Measurements from ENCODE around the gene EPGN.
A peak's percentile ranks its signal among the peaks of the same experiment; 100 is the strongest.
"Not testable (repeated sequence)": the region's sequence is repeated elsewhere in the genome, so short reads cannot be mapped to it uniquely, and the experiment has no call there.

The EPGN gene

DNA sequence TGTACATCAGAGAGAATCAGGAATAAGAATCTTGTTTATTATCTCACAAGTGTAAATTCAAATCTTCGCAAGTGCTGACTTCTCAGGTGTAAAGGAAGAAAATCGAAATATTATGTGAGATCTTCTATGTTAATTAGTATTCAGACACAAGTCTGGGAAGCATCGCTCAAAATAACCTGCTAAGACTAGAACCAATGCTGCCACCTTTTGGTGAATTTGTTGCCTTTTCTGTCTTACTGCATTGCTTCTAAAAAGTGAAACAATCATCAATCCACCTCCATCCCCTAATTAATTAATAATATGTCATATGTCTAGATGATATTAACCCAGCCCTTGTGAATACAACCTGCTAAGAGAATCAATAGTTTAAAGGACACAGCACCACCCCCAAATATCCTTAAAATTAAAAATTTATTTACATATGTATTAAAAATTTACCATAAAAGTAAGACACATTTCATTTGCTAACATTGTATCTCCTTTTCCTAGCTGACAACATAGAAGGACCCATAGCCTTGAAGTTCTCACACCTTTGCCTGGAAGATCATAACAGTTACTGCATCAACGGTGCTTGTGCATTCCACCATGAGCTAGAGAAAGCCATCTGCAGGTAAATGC lies 3.5 kb downstream of the EPGN start:
- no peak for DNase-seq

DNA sequence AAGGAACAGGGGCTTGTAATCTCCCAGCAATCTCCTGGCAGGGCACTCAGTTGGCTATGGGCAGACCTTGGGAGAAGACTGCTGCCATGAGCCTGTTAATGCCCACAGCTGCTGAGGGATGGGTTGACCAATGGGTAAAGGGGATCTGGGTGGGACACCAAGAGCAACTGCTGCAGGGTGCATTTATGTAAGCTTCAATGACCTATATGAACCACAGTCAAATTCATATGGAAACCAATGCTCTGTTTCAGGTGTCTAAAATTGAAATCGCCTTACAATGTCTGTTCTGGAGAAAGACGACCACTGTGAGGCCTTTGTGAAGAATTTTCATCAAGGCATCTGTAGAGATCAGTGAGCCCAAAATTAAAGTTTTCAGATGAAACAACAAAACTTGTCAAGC lies 6.1 kb downstream of the EPGN start:
- DNase-seq = no peak

GRCh38 chr4:74314944-74315343 lies 6.7 kb downstream of the EPGN start:
- DNase-seq = no peak

DNA sequence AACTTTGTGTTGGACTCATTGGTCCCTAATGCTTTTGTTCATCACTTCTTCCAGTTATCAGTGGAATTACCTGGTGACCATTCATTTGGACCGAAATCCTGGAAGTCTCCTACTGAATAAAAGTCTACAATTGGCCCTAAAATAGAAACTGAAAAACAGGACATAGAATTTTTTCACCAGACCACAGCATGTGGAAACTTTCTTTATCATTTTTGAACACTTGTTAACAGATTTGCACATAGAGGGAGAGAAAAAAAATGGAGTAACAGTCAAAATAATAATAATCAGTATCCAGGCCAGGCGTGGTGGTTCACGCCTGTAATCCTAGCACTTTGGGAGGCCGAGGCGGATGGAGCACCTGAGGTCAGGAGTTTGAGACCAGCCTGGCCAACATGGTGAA lies 7.1 kb downstream of the EPGN start:
- DNase-seq = no peak

DNA sequence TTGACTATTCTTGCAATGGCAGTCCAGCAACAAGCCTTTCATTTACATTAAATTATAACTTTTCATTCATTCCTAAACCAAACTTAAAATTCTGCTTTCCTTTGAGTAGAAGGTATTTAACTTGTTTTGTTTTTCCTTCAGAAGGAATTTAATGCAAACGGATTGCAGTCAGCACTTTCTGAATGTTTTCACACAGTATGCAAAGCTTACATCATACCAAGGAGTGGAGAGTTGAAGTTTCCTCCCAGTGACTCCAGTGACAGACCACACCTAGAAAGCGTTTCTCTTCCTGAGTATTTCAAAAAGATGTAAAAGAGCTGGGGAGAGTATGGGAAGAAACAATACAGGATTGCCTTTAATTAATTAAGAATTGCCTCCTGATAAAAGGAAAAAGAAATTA lies 8.1 kb downstream of the EPGN start:
- DNase-seq = no peak

DNA sequence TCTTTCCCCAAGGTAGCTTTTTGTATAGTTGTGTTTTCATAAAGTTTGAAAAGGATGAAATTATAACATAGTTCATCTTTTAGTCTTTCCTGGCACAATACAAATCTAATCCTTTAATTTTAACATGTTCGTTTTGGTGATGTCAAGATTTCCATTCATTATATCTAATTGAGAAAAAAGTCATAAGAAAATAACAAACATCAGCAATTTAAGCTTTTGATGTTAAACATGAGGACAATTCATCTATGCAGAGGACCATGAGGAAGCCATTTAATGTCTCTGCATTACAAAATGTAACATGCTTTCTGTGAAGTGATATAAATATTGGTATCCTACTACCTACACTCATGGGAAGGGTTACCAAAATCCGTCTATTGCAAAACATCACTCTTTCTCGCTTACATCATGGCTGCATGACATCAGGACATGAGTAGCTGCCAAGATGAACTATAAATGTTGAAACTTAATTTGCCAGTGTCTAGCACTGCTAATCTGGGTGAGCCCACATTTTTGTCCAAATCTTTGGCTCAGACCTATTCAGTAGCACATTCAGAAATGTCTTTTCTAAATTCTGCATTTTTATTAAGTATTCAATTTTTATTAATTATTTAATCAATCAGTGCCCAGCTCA lies 9.5 kb downstream of the EPGN start:
- DNase-seq = no peak

DNA sequence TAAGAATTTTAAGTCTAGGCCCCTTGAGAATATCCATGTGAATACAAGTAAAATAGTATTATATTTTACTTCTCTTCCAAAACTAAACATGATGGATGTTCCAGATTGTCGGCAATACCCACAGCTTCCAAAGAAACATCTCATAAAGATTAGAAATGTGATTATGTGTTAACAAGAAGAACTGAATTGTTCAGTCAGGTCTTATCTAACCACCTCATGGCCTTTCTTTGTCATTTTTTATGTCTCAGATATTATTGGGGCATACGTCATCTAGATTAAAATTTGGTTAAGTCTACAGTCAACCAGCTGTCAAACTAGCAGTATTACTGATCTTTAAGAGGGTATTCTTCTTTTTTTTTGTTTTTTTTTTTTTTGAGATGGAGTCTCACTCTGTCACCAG lies 10.0 kb downstream of the EPGN start:
- DNase-seq = no peak

GRCh38 chr4:74319470-74319869 lies 11.2 kb downstream of the EPGN start:
- DNase-seq = no peak

DNA sequence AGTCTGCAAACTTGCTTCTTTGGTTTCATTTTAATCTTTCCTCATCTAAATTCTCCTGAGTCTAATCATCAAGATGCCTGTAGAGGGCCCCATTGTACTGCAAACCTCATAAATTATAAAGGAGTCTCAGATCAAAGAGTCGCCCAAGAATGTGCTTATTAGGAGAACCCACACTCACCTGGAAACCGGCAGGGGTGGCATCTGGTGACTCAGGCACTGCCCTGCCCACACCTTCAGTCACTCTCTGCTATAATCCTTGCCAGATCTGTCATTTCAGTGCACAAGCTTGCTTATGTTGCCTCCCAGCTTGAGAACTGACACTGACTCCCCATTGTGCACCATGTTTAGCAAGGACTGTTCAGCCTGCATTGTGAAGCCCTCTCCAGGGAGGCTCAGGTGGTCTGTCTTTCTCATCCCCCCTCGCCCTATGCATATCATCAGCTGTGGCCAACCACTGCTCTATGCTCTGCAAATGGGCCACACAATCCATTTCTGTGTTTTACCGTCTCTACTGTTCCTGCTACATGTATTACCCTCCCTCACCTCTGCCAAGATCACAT lies 12.4 kb downstream of the EPGN start:
- DNase-seq = peak; percentile 57

DNA sequence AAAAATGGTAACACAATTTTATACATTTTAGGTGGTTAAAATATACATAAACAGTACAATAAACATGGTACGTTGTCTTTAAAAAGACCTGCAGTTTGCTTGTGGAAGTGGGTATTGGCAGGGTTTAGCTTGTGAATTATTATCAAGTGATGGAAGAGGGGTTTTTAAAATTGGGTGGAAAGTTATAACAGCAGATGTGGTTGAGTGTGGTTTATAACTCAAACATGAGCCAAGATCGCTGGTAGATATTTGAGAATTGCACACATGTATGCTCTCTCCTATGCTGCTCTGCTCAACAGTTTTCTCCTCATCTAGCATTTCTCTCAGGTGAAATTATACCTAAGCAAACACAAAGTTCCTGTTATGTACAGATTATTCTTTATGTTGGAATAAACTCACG lies 14.0 kb downstream of the EPGN start:
- no peak for DNase-seq

- DNase-seq = no peak
Measured at GRCh38 chr4:74323663-74324062, 15.4 kb downstream of the EPGN start.

- DNase-seq = no peak
Measured at GRCh38 chr4:74324262-74324661, 16.0 kb downstream of the EPGN start.

GRCh38 chr4:74325886-74326285 lies 17.6 kb downstream of the EPGN start:
- no peak for DNase-seq

GRCh38 chr4:74327762-74328161 lies 19.5 kb downstream of the EPGN start:
- peak; percentile 26 for DNase-seq

DNA sequence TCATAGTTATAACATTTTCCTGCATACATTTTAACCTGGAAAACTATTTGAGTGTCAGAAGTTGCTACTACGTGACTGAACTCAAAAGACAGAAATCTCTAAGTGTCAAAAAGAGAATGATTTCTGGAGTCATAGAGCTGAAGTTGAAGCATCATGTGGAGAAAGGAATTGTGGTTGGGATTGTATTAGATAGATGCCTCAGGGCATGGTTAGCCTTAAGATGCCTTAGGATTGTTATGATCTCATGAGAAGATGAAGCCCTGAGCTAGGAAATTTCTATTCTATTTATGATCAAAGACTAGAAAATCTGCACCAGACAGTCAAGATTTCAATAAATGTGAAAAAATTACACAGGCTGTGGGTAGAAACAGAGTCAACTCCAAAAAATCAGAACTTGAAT lies 20.2 kb downstream of the EPGN start:
- no peak for DNase-seq

DNA sequence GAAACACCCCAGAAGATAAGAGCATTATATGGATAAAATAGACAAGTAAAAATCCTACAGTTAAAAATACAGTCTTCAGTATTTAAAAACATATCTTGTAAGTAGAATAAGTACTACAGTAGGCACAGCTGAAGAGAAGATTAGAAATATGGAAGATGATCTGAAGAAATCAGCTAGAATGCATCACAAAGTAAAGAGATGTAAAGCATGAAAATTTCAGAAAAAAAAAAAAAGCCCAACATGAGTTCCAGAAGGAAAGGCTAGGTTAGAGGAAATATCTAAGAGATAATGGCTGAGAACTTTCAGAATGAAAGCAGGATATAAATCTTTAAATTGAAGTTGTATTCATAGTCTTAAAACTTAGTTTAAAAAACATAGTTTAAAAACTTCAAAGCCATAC lies 21.0 kb downstream of the EPGN start:
- DNase-seq = no peak

DNA sequence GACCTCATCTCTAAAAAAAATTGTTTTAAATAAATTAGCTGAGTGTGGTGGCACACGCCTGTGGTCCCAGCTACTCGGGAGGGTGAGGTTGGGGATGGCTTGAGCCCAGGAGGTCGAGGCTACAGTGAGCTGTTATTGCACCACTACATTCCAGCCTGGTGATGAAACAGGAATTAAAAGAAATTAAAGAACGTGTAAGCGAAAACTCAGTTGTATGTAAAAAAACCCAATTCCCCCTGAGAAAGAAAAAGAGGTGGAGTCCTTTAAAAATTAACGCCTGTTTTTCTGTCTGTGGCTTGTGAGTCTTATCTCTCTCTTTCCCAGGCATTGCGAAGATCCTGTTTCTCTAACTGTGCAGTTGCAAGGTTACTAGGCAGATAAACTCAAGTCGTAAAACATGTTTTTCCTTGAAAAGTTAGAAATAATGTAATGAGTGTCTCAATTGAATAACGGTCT lies 22.1 kb downstream of the EPGN start:
- no peak for DNase-seq

GRCh38 chr4:74331252-74331651 lies 23.0 kb downstream of the EPGN start:
- no peak for DNase-seq

DNA sequence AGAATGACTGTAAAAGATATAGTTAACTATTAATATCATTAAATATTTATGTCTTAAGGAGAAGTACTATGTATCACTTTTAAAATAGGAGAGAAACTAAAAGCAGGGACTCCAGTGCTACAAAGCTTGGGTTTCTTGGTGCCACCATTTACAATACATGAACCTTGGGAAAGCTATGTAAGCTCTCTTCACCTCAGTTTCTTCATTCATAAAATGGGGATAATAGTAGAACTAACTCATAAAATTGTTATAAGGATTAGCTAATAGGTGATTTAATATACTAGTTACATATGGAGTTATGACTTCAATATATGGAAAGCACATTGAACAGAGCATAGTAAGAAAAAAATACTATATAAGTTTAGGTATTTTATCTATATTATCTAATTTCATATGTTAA lies 23.7 kb downstream of the EPGN start:
- no peak for DNase-seq

- no peak for DNase-seq
Measured at GRCh38 chr4:74334636-74335035, 26.4 kb downstream of the EPGN start.

DNA sequence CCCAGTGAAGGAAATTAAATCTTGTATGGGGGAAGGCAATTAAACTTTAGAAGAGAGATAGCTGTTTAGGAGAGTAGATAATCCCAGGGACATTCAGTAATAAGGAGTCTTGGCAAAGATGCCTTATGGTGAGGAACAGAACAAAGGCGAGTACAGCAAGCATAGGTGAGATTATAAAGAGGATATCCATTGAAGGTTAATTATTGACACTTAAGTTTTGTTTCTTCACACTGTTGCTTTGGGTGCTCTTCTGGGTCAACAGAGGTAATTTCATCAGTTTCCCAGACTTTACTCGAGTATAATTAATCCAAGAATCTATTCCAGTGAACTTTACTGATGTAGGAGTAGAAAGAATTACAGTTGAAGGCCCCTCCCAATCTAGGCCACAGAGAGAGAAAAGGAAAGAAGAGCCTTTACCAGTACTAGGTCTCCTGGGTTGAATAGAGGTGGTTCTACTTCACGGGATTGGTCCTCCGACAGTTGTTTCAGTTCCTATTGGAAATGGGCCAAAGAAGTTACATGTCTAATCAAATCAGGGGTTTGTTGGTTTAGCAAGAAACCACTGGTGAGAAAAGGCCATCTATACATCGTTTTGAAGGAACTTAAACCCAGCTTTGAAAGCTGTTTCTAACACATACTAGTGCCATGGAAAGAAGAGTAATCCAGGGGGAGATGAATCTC lies 27.2 kb downstream of the EPGN start:
- DNase-seq = no peak

- DNase-seq = peak; percentile 20
Measured at GRCh38 chr4:74338792-74339333, 30.6 kb downstream of the EPGN start.

DNA sequence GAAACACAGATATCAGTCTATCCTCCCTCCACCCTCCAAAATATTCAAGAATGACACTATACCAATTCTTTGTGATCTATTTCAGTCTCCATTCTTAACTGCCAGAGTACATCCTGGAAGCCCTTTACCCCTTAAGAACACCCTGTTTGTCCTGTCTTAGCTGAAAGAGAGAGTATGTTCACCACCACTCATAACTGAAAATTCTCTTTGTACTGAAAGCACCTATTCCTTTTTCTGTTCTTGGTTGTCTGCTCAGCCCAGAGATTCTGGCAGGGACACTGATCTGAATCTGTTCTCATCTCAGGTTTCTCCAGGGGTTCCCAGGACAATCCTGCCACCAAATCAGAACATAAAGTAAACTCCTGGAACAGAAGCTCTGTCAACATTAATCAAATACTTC lies 31.2 kb downstream of the EPGN start:
- no peak for DNase-seq

GRCh38 chr4:74340421-74340820 lies 32.2 kb downstream of the EPGN start:
- not testable (repeated sequence) for DNase-seq
